Activated CD4-positive, alpha-beta T cell treated with anti-CD3 and anti-CD28 coated beads for 24 hours (primary cell): Measurements from ENCODE around the gene SOX6.

Source experiments
- DNase-seq, 2 donors: peaks; one replicate each; pipeline ENCODE4 v3.0.0-alpha.2; 2020; ENCODE audit warnings: low read depth in 2 of 2

SOX6 gene

DNA sequence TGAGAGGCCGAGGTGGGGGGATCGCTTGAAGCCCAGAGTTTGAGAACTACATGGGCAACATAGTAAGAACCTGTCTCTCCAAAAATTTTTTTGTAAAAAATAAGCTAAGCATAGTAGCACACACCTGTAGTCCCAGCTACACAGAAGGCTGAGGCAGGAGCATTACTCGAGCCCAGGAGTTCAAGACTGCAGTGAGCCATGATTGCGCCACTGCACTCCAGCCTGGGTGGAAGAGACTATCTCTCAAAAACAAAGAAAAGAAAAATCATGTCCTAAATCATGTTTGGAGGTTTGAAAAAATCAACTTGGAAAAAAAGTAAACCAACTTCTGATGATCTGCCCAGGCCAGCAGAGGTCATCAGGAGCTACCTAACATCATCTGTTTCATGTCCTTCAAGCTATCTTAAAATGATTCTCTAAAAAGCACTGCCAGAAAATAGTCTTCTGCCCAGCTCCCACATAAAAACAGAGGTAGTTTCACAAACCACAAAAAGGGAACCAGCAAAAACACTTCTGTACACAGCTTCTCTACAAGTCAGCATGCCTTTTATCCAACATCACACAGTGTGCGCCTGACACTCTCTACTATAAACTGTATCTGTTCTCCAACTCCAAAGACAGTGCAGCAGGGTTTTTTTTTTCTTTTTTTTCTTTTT is 165.0 kb downstream of the SOX6 start:
- no peak for DNase-seq

DNA sequence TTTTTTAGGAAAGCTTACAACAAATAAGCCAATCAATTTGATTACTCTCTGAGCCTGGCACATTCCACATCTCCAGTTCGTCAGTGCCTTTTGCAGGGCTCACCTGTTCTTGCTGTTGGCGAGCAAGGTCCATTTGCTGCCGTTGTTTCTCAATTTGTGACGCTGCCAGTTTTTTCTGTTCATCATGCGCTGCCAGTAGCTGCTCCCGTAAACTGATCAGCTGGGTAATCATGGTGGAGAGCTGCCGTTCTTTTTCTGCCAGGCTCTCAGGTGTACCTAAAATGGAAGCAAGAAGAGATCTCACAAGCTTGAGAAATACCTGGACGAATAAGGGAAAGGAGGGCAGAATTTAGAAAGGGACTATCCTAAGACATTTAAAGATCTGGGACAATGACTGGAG is 169.7 kb downstream of the SOX6 start:
- DNase-seq: no peak

DNA sequence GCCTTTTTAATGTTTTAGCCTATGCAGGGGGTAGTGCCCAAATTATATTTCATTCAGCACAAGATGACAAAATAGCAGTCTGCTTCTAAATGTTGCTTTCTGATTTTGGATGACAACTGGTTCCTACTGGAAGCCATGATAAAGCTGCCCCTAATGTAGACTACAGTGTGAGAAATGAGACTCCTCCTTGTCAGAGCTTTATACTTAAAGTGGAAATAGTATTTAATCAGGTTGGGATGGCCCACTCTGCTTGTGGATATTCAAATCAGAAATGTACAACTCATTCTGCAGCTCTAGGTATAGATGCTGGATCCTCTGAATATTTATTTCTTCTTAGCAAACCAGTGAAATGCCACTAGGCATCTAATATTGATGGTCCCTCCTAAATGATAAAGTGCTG is 171.3 kb downstream of the SOX6 start:
- DNase-seq: no peak

DNA sequence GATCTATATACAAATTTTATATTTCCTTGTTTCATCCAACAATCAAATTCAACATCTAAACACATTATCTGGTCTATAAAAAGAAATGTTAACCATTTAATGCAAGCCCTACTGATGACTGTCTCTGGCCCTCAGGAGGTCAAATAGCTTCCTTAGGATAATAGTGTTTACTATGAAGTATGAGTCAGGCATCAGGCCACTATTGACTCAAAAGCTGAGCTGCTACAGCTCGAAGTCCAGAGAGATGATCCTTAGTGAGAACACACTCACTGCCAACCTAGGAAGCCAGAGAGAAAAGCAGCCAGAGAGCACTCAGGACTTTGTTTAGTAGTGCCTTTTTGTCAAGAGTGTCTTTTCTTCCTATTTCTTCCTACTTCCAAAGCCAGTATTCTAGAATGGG is 171.8 kb downstream of the SOX6 start:
- DNase-seq: no peak

DNA sequence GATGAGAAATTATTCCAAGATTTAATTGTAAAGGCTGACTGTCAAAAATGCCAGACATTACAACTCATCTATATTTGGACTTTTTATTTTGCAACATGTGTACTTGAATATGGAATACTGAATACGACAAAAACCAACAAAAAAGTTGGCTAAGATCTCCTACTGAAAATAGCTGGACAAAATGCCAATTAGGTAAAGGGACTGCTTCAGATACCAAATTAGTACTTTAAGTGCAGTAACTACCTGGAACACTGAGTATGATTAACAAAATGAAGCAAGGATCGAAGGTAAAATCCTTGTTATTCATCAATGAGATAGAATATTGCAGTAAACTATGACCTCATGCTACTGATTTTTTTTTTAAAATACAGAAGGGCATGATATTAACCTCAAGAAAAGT is 173.8 kb downstream of the SOX6 start:
- DNase-seq: no peak

DNA sequence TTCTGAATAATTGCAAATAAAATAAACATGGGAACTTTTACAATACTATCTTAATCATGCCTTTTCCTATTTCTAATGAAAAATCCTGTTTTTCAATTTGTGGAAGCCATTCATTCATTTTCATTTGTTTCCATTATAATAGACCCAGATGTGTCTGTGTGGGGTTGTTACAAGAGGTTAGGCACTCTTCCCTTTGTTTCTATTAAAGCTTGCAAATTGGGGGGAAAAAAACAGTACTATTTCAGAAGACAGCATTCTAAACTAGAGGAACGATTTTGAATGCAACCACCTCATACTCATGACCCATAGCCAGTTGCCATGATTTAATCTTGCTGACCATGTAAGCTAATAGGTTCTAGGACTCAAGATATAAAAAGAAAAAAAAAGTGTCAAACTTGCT is 175.5 kb downstream of the SOX6 start:
- DNase-seq: no peak

DNA sequence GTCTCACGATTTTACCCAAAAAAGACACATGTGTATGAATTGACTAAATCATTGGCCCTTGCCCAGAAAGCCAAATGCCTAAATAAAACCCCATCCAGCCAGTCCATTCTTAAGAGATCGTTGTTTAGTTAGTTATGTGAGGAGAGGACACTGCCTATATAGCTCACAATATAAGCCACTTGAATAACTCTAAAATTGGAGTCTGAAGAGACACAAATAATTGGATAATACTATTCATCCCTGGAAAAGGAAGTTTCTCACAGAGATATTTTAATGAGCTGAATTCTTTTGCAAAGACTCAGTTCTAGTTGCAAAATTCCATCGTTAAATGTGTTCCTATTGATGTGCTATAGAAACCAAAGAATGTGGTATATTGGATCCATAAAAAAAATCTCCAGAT is 176.7 kb downstream of the SOX6 start:
- DNase-seq: no peak

DNA sequence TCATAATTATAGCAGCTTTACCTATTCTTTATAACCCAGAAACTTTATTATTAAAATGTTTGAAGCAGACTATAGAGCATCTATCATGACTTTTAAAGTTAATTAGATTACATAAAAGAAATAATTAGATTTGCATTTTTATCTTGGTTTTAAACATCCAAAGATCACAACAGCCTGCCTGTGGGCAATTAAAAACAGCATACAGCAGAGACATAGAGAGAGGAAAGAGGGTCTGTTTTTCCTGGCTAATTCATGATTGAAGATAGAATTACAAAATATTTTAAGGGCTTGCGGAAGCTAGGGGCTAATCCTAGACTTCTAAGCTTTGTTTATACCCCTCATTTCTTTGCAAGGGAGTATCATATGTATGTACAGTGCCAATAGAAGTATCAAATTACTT is 178.1 kb downstream of the SOX6 start:
- DNase-seq: no peak

DNA sequence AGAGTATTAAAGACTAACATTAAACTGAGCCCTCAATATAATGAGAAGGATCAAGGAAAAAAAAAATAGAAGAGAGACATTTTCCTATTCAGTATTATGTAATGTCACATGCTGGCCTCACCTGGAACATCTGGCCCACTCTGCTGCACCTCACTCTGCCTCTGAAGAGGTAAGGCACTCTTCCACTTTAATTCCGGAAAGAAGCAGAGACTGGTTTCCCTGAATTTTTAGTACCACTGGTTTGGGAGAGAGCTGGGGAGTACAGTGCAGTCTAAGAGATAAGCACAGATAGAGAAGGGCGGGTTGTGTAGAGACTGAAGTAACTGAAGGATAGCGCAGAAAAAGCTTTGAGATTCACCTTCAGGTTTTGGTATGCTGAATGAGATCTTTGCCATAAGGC is 178.7 kb downstream of the SOX6 start:
- DNase-seq: no peak

DNA sequence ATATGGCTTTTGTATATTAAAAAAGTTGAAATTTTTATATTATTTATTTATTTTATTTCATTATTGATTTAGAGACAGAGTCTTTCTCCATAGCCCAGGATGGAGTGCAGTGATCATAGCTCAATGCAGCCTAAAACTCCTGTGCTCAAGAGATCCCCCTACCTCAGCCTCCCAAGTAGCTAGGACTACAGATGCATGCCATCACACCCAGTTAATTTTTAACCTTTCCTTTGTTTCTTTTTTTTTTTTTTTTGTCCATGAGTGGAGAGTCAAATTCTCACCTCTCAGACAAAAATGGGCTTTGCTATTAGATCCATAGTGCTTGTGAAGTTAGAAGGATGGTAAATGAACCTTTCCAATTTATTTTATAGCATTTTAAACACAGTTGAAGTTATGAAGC is 182.5 kb downstream of the SOX6 start:
- DNase-seq: no peak

DNA sequence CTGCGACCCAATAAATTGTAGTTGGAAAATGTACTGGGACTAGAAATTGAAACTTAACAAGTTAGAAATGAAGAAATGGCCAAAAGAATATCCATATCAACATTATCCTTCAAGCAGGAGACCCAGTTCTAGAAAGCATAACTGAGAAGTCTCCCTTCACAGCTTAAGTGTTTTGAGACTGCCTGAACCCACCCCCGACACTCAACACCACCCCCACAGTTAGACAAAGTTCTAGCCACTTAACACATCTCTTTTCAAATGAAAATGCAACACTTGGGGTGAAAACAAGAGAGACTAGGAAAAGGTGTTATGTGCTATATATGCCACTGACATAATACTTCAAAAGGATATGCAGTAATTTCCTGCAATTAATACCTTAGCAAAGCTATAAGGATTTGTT is 184.5 kb downstream of the SOX6 start:
- no peak for DNase-seq

DNA sequence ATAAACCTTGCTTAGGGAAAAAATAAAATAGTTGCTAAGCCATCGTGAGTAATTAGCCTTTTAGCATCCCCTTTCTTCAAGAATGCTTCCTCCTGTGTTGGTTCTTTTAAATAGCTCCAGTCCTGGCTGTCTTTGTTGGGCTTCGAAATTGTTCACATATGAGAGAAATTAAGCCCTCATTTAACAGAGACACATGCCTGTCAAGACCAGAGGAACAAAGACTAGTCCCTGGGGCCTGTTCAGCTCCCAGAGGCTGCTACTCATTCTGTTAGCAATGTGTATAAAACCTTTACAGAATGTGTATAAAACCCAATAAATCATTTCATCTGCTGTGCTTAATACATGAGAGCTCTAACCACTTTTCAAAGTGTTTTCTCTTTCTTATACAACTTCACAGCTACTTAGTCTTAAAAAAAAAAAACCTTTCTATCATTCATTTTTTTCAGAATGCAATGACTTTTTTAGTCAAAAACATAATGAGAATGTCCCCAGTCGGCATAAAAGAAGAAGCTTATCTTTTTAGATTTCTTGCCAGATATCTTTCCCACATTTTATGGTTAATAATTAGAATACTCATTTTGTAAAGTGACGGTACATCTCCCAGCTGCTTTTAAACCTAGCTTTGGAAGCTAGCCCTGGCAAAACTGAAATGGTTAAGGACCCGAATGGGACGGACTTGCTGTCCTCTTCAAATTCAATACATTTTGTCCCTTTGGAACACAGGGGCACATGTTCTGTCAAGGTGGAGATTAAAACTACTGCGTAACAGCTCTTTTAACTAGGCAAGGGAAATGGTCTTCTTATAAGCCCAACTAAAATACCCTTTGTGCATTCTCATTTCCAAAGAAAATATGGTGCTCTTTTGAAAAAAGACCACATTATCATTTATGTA is 186.1 kb downstream of the SOX6 start:
- DNase-seq: no peak

DNA sequence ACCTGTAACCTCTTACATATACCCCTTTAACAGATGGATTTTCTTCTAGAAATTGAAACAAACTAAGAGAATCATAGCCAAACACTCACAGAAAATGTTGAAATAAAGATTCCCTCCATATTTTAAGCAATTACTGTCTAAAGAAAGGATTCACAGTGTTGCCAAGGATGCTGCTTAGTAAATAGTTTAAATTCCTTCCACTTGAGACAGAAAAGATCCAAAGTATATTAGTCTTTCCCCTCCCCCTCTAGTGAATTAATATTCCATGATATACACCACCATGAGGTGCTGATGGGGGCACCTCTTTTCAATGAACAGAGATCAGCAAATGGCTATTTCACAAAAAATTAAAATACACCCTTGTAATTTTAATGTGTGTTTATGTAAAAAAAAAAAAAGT is 186.8 kb downstream of the SOX6 start:
- DNase-seq: no peak

DNA sequence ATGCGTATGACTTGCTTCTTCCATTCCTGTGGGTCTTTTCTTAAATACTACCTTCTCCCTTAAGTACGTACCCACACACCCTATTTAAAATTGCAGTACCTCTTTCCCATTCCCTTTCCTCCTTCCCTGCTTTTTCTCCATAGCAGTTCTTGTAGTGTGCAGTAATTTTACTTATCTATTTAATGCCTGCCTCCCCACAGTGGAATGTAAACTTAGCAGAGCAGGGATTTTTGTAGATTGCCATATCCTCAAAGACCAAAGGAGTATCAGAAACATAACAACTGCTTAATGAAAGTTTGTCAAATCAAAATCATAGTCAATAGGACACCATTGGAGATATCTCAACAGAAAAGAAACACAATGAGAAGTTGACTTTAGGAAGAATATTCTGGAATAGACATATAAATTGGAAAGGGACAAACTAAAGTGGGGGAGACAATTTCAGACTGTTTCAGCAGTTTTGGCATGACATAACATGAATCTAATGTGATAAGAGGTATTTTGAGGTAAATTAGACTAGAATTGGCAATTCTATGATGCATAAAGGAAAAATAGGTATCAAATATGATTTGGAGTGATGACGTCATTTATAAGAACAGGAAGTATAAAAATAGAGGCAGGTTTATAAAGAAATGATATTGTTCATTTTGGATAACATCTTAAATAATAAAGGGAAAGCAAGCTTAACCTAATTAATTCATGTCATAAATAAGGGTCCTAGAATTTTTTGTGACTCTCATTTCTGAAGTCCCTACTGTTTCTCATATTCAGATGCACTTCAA is 188.4 kb downstream of the SOX6 start:
- no peak for DNase-seq

DNA sequence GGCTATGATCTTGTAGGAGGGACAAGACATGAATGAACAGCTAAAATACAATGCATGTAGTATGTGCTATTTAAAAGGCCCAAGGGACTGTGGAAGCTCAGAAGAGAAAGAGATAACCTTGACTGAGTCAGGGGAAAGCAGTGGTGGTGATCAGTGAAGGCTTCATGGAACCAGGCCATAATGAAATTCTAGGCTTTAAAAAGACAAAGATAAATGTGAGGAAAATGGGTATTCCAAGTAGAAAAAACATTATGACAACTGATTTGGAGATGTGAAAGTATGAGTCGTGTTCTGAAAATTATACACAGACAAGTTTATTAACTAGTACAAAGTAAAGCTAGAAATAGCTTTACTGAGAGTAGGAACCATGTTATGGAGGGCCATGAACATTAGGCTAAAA is 189.8 kb downstream of the SOX6 start:
- DNase-seq: no peak

DNA sequence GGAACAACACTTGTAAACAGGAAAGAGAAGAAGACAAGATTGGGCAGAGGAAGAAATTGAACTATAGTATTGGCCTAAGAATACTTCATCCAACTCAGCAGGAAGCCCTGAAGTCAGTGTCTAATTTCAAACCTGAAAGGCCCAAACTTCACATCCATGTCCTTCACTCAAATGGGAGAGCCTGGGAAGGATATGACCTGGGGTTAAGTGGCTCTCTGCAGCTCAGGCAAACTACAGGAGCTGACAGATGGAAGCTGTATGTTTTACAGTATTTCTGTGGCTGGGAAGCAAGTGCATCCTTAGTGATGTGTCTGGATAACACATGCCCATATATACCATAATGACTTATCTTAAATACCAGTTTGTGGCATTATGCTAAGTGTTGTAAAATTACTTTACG is 196.2 kb downstream of the SOX6 start:
- DNase-seq: no peak

DNA sequence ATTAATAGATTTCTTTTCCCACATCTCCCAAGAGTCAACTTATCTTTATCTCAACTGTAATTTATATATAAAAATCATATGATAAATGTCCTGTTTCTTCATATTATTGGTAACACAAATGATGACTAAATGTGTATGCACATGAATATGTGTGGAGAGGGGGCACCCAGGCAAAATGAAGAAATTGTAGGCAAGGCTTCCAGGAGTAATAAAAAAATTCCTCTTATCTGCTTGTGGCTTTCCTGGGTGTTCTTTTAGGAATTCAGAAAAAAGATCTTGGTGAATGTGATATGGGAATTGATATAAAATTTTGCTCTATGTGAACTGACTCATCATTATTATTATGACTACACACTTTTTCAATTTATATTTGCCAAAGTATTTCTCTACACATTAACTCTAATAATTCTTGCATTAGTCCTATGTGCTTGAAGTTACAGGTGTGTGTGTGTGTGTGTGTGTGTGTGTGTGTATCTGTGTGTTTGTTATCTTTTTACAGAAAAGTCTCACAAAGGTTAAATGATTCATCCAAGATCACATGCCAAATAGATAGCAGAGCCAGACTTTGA is 197.8 kb downstream of the SOX6 start:
- DNase-seq: no peak

DNA sequence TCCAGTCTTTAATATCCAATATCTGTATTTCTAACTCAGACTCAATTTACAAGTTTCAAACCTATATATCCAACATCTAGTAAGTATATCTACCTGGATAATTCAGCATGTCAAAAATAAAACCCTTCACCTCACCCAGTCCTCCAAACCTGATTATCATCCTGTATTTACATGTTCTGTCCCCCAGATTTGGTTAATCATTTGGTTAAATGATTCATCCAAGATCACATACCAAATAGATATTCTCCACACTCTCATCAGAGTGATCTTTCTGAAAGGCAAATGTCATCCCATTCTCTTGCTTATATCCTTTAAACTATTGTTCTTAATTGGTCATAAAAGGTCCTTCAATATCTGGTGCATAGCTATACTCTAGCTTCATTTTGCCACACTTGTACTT is 199.0 kb downstream of the SOX6 start:
- DNase-seq: no peak

DNA sequence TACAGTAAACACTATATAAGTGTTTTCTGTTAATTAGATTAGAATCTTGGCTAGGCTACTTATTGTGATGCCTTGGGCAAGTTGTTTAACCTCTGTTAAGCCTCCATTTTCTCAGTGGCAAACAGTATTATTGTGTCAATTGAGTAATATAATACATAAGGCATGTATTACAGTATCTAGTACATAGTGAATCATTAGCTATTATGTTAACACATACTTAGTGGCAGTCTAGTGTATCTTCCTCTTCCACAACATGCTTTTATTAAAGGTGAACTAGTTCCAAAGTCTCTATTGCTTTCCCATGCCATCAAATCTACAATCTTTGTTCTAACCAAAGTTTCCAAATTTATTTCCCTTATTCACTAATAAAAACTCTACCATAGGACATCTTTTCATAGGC is 200.9 kb downstream of the SOX6 start:
- DNase-seq: no peak

DNA sequence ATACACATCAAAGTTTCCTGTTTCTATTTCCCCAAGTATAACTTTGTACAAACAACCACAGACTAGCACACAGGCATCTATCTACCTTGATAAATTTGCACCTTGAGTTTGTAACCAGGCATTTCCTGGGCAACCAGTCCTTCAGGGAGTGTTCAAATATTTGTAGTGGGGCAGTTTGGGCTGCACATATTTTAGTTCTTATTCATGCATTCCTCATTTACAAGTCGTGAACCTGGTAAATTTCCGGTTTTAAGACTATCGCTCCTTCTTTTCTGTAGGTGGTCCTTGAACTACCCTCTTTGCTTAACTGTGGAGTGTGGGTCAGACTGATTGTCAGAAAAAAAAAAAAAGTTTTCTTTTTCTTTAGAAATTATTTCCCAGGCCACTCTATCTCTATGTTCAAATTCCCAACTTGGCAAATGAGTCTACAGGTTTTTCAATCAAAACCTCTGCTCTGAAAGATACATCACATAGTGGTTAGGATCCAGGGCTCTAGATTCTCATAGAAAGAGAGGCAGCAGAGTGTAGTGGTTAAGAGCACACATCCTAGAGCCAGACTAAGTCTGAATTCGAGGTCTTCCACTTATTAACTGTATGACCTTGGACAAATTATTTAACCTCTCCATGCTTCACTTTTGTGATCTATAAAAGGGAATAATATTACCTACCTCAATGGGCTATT is 201.5 kb downstream of the SOX6 start:
- no peak for DNase-seq

DNA sequence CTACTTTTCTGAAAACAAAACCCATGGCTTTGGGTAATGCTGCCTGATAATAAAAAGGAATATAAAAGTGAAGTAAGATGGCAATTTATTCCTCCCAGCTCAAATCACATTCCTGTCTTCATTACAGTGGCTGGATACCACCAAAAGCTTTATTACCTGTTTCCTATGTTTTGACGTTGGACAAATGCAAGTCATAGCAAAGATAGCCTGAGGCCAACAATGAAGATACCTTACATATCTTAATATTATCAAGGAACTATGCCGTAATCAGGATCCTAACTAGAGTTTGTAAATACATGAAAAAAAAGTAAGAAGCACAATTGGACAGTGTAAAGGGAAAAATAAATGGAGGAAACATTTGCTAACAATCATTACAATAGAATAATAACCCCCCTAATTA is 202.4 kb downstream of the SOX6 start:
- DNase-seq: no peak

DNA sequence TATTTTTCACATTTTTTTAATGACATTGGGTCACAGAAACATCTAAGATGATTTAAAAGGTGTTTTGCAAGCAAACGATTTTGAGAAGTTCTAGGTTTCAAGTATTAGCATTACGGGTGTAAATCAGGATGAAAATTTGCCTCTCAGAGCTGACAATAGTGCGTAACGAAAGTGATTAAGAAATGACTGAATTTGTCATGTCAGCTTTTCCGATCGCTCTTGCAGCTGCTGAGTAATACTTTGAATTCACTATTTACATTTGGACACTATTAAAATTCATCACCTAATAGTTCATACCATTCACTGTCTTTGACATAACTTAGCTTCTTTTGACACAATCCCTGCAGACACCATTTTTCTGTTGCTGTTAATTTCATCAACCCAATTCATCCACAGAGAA is 205.2 kb downstream of the SOX6 start:
- DNase-seq: no peak
